HFFc6 (cell line): ENCODE data around the gene GDF2. TPM values are rescaled to one million over a fixed set of nuclear protein-coding genes. Genes with fewer than 3 reads are reported as not detected.
A peak's percentile ranks its signal among the peaks of the same experiment; 100 is the strongest.

Source experiments
- DNase-seq: peaks from one replicate; pipeline ENCODE4 v3.0.0-alpha.2; 2018
- H3K27ac Mint-ChIP-seq: 2 replicates; pipeline ENCODE4 v1.8.0; 2020; ENCODE audit warnings: mild to moderate bottlenecking, mixed read lengths
- H3K27me3 Mint-ChIP-seq: 2 replicates; pipeline ENCODE4 v1.8.0; 2021; ENCODE audit warnings: mild to moderate bottlenecking, moderate library complexity, mixed read lengths; ENCODE audit not compliant: insufficient read depth
- H3K36me3 Mint-ChIP-seq: 2 replicates; pipeline ENCODE4 v1.8.0; 2021; ENCODE audit warnings: low read depth, mixed read lengths
- H3K4me1 Mint-ChIP-seq: 2 replicates; pipeline ENCODE4 v1.8.0; 2020; ENCODE audit warnings: low read depth, mixed read lengths
- H3K4me3 Mint-ChIP-seq: 2 replicates; pipeline ENCODE4 v1.8.0; 2020; ENCODE audit warnings: mild to moderate bottlenecking, moderate library complexity, mixed read lengths
- H3K9me3 Mint-ChIP-seq: 2 replicates; pipeline ENCODE4 v1.8.0; 2020; ENCODE audit warnings: mild to moderate bottlenecking, mixed read lengths
- CTCF ChIP-seq: fragments of 200-600 bp; sonication (generic); IDR thresholded peaks from 2 replicates; pipeline ENCODE4 v1.5.0; 2021; ENCODE audit warnings: antibody characterized with exemption, mild to moderate bottlenecking
- total RNA-seq, 6 experiments: library from RNA; stranded (reverse); fragmentation: NEBNext Ultra II Directional; extraction: Animal tissue kit (Norgen Biotek cat#: 25700); gene quantifications; 2 replicates in 1 of 6; 3 replicates in 5 of 6; pipeline ENCODE4 v1.2.3, GENCODE V29; 2021

GDF2 gene
- total RNA-seq, 6 experiments from 2014 or later: not detected

GRCh38 chr10:47360419-47361040 is 38.3 kb downstream of the GDF2 start:
- Mint-ChIP-seq H3K27ac (no peak overlapping the region), H3K4me1 (no peaks in the 10 kb centered on the region), H3K27me3 (peaks cover 15% of the 10 kb centered on the region), H3K9me3 (no peaks in the 10 kb centered on the region), H3K4me3 (no peak overlapping the region), H3K36me3 (no peaks in the 10 kb centered on the region)
- no peak for DNase-seq
- TF ChIP-seq CTCF: no peak

GRCh38 chr10:47361293-47361692 is 39.0 kb downstream of the GDF2 start:
- Mint-ChIP-seq H3K36me3 (no peaks in the 10 kb centered on the region), H3K27me3 (peaks cover 21% of the 10 kb centered on the region), H3K4me1 (no peaks in the 10 kb centered on the region), H3K4me3 (no peak overlapping the region), H3K9me3 (no peaks in the 10 kb centered on the region), H3K27ac (no peak overlapping the region)
- DNase-seq: peak; percentile 14
- peak; percentile 94 for TF ChIP-seq CTCF

- H3K27ac Mint-ChIP-seq: no peak overlapping the region
- no peak for TF ChIP-seq CTCF
- DNase-seq: no peak
- no peaks in the 10 kb centered on the region for H3K4me1 Mint-ChIP-seq
- H3K9me3 Mint-ChIP-seq: no peaks in the 10 kb centered on the region
- no peaks in the 10 kb centered on the region for H3K36me3 Mint-ChIP-seq
- H3K27me3 Mint-ChIP-seq: peaks cover 30% of the 10 kb centered on the region
- no peak overlapping the region for H3K4me3 Mint-ChIP-seq
These were observed 39.9 kb downstream of the GDF2 start for GRCh38 chr10:47362199-47362598.

GRCh38 chr10:47363781-47364180 is 41.5 kb downstream of the GDF2 start:
- no peak for DNase-seq
- H3K9me3 Mint-ChIP-seq: no peaks in the 10 kb centered on the region
- no peaks in the 10 kb centered on the region for H3K36me3 Mint-ChIP-seq
- no peak for TF ChIP-seq CTCF
- peaks cover 36% of the 10 kb centered on the region for H3K27me3 Mint-ChIP-seq
- H3K27ac Mint-ChIP-seq: no peak overlapping the region
- H3K4me1 Mint-ChIP-seq: no peaks in the 10 kb centered on the region
- no peak overlapping the region for H3K4me3 Mint-ChIP-seq

- H3K4me3 Mint-ChIP-seq: no peak overlapping the region
- H3K9me3 Mint-ChIP-seq: no peaks in the 10 kb centered on the region
- H3K27me3 Mint-ChIP-seq: peaks cover 35% of the 10 kb centered on the region
- H3K36me3 Mint-ChIP-seq: no peaks in the 10 kb centered on the region
- no peak overlapping the region for H3K27ac Mint-ChIP-seq
- TF ChIP-seq CTCF: no peak
- H3K4me1 Mint-ChIP-seq: no peaks in the 10 kb centered on the region
- no peak for DNase-seq
These were observed 42.1 kb downstream of the GDF2 start for GRCh38 chr10:47364366-47364765.

GRCh38 chr10:47364911-47365310 is 42.7 kb downstream of the GDF2 start:
- no peak overlapping the region for H3K27ac Mint-ChIP-seq
- H3K36me3 Mint-ChIP-seq: no peaks in the 10 kb centered on the region
- no peak overlapping the region for H3K4me3 Mint-ChIP-seq
- H3K9me3 Mint-ChIP-seq: no peaks in the 10 kb centered on the region
- H3K4me1 Mint-ChIP-seq: no peaks in the 10 kb centered on the region
- DNase-seq: no peak
- TF ChIP-seq CTCF: no peak
- H3K27me3 Mint-ChIP-seq: peaks cover 40% of the 10 kb centered on the region
